Inferior parietal cortex (tissue), 1 donor: ENCODE data around the gene GPR87.

Experiments
- DNase-seq: peaks from one replicate; pipeline ENCODE4 v3.0.0-alpha.2; 2016; ENCODE audit errors: extremely low spot score

Gene GPR87

GRCh38 chr3:151282921-151283320 is 33.7 kb downstream of the GPR87 start:
- DNase-seq = peak; percentile 84

GRCh38 chr3:151281671-151282324 is 34.8 kb downstream of the GPR87 start:
- no peak for DNase-seq

- DNase-seq = no peak
These were observed 38.4 kb downstream of the GPR87 start, which contains the start of gene P2RY14 for GRCh38 chr3:151278230-151278629. Gene P2RY14 (minus strand): TSS chr3:151278542. CDS start chr3:151214316, 64,226 bp downstream.

- DNase-seq = no peak
These were observed 40.0 kb downstream of the GPR87 start for GRCh38 chr3:151276687-151277042.

- DNase-seq = no peak
These were observed 40.5 kb downstream of the GPR87 start for GRCh38 chr3:151276038-151276686.

GRCh38 chr3:151275091-151275490 is 41.5 kb downstream of the GPR87 start:
- no peak for DNase-seq

GRCh38 chr3:151269631-151270030 is 47.0 kb downstream of the GPR87 start:
- no peak for DNase-seq

GRCh38 chr3:151268267-151269235 is 48.1 kb downstream of the GPR87 start:
- no peak for DNase-seq

GRCh38 chr3:151267066-151267465 is 49.6 kb downstream of the GPR87 start:
- DNase-seq = no peak

- no peak for DNase-seq
These were observed 50.8 kb downstream of the GPR87 start for GRCh38 chr3:151265866-151266265.

- no peak for DNase-seq
These were observed 51.5 kb downstream of the GPR87 start for GRCh38 chr3:151265166-151265565.

GRCh38 chr3:151264605-151265004 is 52.0 kb downstream of the GPR87 start:
- no peak for DNase-seq

- no peak for DNase-seq
These were observed 53.6 kb downstream of the GPR87 start for GRCh38 chr3:151262871-151263525.

GRCh38 chr3:151259664-151260063 is 57.0 kb downstream of the GPR87 start:
- DNase-seq = no peak

- DNase-seq = no peak
These were observed 59.9 kb downstream of the GPR87 start for GRCh38 chr3:151256749-151257148.

- DNase-seq = no peak
These were observed 67.8 kb downstream of the GPR87 start for GRCh38 chr3:151248772-151249337.
